Activated naive CD8-positive, alpha-beta T cell treated with anti-CD3 and anti-CD28 coated beads for 36 hours (primary cell): ENCODE results near the gene PNLIPRP1. TPM values are rescaled to one million over a fixed set of nuclear protein-coding genes. Genes with fewer than 3 reads are reported as not detected.

Experiments used
- DNase-seq: peaks from one replicate; pipeline ENCODE4 v3.0.0; 2021
- H3K27ac Mint-ChIP-seq: one replicate; pipeline ENCODE4 v1.8.0; 2022; ENCODE audit warnings: mild to moderate bottlenecking, moderate library complexity, mixed read lengths
- H3K27me3 Mint-ChIP-seq: one replicate; pipeline ENCODE4 v1.8.0; 2022; ENCODE audit warnings: mild to moderate bottlenecking, mixed read lengths
- H3K36me3 Mint-ChIP-seq: one replicate; pipeline ENCODE4 v1.8.0; 2021; ENCODE audit warnings: mild to moderate bottlenecking, mixed read lengths
- H3K4me1 Mint-ChIP-seq: one replicate; pipeline ENCODE4 v1.8.0; 2021; ENCODE audit warnings: mixed read lengths
- H3K4me3 Mint-ChIP-seq: one replicate; pipeline ENCODE4 v1.8.0; 2022; ENCODE audit warnings: mild to moderate bottlenecking, moderate library complexity, mixed read lengths
- H3K9me3 Mint-ChIP-seq: one replicate; pipeline ENCODE4 v1.8.0; 2022; ENCODE audit warnings: mixed read lengths
- total RNA-seq, 2 experiments: library from RNA; stranded (reverse); gene quantifications; one replicate each; pipeline ENCODE4 v1.2.3, GENCODE V29; 2021

PNLIPRP1 gene
- total RNA-seq, 2 experiments from 2014 or later: not detected

DNA sequence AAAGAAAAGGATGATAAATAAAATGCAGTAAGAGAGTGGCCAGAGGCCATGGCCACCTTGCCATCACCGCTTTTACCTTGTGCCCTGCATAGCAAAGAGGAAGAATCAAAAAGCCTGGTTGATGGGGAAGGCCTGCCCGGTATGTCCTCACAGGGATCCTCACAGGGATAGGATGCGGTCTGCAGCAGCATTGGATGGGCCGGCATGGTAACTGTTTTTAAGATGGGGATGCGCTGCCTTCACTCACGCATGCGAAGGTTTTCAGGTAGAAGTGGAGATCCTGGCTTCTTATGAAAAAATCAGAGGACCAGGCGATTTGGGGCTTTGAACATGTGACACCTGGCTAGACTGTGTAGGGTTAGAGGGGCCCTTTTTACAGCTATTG, 42.4 kb downstream of the PNLIPRP1 start:
- Mint-ChIP-seq H3K27ac (no peak overlapping the region), H3K9me3 (no peaks in the 10 kb centered on the region), H3K36me3 (no peaks in the 10 kb centered on the region), H3K27me3 (peaks cover 35% of the 10 kb centered on the region), H3K4me3 (no peak overlapping the region), H3K4me1 (peaks cover 5% of the 10 kb centered on the region)
- no peak for DNase-seq

DNA sequence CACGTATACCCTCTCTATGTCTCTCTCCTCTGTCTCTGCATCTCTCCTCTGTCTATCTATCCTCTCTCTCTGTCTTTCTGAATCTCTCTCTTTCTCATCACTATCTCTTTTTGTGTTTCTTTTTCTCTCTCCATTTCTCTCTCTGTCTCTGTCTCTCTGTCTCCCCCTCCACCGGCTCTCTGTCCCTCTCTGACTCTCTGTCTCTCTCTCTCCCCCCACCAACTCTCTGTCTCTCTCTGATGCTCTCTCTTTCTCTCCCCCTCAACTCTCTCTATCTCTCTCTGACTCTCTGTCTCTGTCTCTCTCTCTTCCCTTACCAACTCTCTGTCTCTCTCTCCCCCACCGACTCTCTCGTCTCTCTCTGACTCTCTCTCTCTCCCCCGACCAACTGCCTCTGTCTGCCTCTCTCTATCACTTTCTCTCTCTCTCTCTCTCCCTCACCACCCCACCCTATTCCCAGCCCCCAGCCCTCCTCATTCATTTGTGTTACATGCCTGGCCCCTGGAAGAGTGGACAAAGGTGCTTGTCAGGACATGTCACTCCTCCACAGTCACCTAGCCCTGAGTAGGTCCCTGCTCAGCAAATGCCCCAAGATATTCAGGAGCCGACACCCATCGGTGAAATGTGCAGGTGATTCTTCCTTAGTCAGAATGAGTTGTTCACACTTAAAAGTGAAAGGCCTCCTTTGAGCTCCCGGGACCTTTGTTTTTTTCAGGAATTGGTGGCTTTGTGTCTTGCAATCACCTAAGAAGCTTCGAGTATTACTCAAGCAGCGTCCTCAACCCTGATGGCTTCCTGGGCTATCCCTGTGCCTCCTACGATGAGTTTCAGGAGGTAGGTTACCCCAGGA, 43.6 kb downstream of the PNLIPRP1 start:
- Mint-ChIP-seq H3K4me3 (no peak overlapping the region), H3K4me1 (peaks cover 6% of the 10 kb centered on the region), H3K27ac (no peak overlapping the region), H3K27me3 (peaks cover 33% of the 10 kb centered on the region), H3K9me3 (no peaks in the 10 kb centered on the region), H3K36me3 (no peaks in the 10 kb centered on the region)
- no peak for DNase-seq

DNA sequence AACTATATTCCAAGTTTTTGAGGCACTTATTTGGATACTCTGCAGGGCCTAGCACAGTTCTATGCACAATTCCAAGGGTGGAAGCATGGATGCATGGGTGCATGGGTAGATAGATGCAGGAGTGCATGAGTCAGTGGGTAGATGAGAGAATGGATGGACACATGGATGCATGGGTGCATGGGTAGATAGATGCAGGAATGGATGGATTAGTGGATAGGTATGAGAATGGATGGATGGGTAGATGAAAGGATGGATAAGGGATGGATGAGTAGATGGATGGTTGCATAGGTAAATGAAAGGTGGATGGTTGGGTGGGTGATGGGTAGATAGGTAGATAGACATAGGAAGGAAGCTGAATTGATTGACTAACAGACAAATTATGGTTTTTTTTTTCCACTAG, 45.6 kb downstream of the PNLIPRP1 start:
- Mint-ChIP-seq H3K36me3 (no peaks in the 10 kb centered on the region), H3K4me1 (peaks cover 6% of the 10 kb centered on the region), H3K9me3 (peaks cover 6% of the 10 kb centered on the region), H3K4me3 (no peak overlapping the region), H3K27ac (no peak overlapping the region), H3K27me3 (peaks cover 44% of the 10 kb centered on the region)
- DNase-seq: no peak

DNA sequence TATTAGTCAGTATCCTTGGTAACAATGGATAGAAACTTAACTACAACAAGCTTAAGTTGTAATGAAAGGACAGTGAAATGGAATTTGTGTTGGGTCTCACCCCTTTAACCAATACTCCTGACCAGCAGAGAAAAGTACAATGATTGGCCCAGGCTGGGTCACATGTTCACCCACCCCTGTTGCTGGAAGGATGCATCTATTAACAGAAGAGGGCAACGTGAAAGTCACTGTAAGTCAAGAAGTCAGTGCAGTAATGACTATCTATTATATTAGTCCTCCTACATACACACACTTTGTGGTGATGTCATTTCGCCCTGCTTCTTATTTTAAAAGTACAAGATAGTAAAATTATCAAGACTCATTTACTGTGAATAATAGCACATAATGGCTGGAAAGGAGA, 46.2 kb downstream of the PNLIPRP1 start:
- Mint-ChIP-seq H3K27ac (no peak overlapping the region), H3K4me3 (no peak overlapping the region), H3K4me1 (peaks cover 6% of the 10 kb centered on the region)

DNA sequence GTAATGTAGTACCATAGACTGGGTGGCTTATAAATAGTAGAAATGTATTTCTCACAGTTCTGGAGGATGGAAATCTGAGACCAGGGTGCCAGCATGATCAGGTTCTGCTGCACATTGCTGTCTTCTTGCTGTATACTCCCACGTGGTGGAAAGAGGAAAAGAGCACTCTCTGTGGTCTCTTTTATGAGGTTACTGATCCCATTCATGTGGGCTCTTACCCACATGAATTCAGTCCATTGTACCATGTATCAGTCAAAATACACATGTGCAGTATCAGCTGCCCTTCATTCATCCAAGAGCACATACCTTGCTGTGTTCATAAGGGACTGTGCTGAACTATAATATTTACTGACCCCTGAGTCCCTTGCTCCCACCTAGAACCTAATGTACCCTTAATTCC, 47.1 kb downstream of the PNLIPRP1 start:
- peaks cover 6% of the 10 kb centered on the region for H3K9me3 Mint-ChIP-seq
- peaks cover 53% of the 10 kb centered on the region for H3K27me3 Mint-ChIP-seq
- H3K4me1 Mint-ChIP-seq: peaks cover 6% of the 10 kb centered on the region
- no peak for DNase-seq
- no peak overlapping the region for H3K27ac Mint-ChIP-seq
- H3K36me3 Mint-ChIP-seq: no peaks in the 10 kb centered on the region
- H3K4me3 Mint-ChIP-seq: no peak overlapping the region

More for the DNA sequence above, 46.2 kb downstream of the PNLIPRP1 start:
- peaks cover 6% of the 10 kb centered on the region for H3K9me3 Mint-ChIP-seq
- peaks cover 49% of the 10 kb centered on the region for H3K27me3 Mint-ChIP-seq
- no peak for DNase-seq
- H3K36me3 Mint-ChIP-seq: no peaks in the 10 kb centered on the region

DNA sequence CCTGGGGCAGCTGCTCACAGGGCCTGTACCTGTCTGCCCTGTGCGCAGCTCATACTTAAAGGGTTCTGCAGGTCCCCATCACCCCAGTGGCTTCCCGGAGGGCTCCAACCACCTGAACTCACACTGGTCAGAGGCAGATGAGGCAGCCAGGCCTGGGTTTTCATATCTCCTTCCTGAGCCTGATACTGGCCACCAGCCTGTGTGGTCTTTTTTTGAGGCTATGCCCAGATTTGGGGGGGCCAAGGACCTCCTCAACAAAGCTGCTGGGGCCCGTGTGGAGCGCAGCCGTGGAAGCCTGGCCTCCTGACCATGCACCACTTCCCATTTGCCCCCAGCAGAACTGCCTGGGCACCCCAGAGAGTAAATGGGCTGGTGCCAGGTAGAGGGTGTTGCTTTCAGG, 55.7 kb downstream of the PNLIPRP1 start:
- Mint-ChIP-seq H3K4me1 (no peaks in the 10 kb centered on the region), H3K9me3 (peaks cover 7% of the 10 kb centered on the region), H3K36me3 (no peaks in the 10 kb centered on the region), H3K4me3 (no peak overlapping the region), H3K27me3 (peaks cover 22% of the 10 kb centered on the region), H3K27ac (no peak overlapping the region)
- DNase-seq: no peak

DNA sequence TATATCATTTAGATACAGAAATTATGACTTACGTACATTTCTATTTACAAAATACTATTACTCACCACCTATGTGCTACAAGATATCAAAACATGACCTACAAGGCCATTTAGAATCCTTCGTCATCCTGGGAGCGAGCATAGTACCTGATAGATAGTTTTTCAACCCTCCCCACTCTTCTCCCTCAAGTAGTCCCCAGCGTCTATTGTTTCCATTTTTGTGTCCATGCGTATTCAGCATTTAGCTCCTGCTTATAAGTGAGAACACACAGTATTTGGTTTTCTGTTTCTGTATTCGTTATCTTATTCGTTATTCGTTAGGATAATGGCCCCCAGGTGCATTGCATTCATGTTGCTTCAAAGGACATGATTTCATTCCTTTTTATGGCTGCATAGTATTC, 58.1 kb downstream of the PNLIPRP1 start:
- Mint-ChIP-seq H3K27ac (no peak overlapping the region), H3K27me3 (peaks cover 25% of the 10 kb centered on the region), H3K4me1 (no peaks in the 10 kb centered on the region), H3K36me3 (no peaks in the 10 kb centered on the region), H3K4me3 (no peak overlapping the region), H3K9me3 (peaks cover 8% of the 10 kb centered on the region)
- DNase-seq: no peak

DNA sequence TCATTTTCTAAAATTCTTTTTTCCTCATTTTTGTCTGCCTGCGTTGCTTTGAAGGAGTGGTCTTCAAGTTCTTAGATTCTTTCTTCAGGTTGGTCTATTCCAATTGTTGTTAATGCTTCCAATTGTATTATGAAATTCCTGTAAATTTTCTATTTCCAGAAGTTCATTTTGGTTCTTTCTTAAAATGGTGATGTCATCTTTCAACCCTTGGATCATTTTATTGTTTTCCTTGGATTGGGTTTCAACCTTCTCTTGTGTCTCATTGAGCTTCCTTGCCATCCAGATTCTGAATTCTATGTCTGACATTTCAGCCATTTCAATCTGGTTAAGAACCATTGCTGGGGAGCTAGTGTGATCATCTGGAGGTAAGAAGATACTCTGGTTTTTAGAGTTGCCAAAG, 63.1 kb downstream of the PNLIPRP1 start:
- no peak overlapping the region for H3K27ac Mint-ChIP-seq
- H3K9me3 Mint-ChIP-seq: peaks cover 7% of the 10 kb centered on the region
- DNase-seq: no peak
- no peaks in the 10 kb centered on the region for H3K4me1 Mint-ChIP-seq
- H3K27me3 Mint-ChIP-seq: peaks cover 36% of the 10 kb centered on the region
- no peaks in the 10 kb centered on the region for H3K36me3 Mint-ChIP-seq
- H3K4me3 Mint-ChIP-seq: no peak overlapping the region

DNA sequence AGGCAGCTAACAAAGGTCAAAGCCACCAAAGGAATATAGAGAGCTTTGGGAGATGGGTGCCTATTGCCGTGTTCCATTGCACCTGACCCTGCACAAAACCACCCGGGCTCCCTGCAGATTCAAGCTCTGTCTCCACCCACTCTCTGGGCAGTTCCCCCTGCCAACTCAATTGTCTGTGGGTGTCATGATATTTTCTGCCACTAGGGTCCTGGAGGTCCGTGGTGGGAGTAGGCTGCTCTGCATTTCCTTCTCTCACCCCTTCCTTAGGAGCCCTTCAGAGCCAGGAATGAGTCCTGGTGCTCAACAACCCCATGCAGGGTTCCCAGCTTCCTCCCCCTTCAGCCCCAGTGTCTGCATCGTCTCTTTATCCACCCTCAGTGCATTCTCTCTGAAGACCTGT, 64.1 kb downstream of the PNLIPRP1 start:
- Mint-ChIP-seq H3K27ac (no peak overlapping the region), H3K4me3 (no peak overlapping the region), H3K9me3 (peaks cover 1% of the 10 kb centered on the region), H3K4me1 (no peaks in the 10 kb centered on the region), H3K36me3 (no peaks in the 10 kb centered on the region), H3K27me3 (peaks cover 36% of the 10 kb centered on the region)
- no peak for DNase-seq

DNA sequence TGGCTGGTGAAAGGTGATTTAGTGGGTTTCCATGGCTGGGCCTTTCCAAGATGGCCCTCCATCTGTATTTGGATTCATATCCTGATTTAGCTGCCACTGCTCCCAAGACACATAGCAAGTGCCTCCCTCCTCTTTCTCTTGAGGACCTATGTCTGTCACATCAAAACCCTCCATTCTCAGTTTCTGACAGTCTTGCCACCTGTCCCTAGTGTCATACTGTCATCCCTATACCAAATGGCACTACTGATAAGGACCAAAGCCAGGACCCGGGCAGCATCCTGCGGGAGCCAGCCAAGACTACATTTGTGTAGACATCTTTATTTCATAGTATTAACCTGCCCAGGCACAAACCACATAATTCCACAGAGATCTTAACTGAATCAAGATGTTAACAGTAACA, 64.8 kb downstream of the PNLIPRP1 start:
- H3K9me3 Mint-ChIP-seq: peaks cover 1% of the 10 kb centered on the region
- H3K36me3 Mint-ChIP-seq: no peaks in the 10 kb centered on the region
- DNase-seq: no peak
- H3K27ac Mint-ChIP-seq: no peak overlapping the region
- H3K27me3 Mint-ChIP-seq: peaks cover 39% of the 10 kb centered on the region
- no peaks in the 10 kb centered on the region for H3K4me1 Mint-ChIP-seq
- no peak overlapping the region for H3K4me3 Mint-ChIP-seq

DNA sequence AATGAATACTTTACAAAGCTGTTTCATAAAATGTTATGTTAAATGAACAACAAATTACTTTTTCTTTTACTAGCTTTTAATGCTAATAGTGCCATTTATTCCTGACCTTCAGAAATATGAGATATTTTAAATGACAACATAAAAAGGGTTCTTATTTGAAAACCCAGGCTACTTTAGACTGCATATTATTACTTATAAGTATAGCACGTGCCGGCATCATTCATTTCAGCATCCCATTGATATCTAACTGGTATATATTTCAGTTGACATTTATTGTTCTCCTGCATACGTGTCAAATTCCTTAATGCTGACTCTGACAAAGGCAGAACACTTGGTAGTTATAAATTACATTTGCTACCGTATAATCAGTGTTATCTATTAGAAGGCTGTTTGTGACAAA, 65.3 kb downstream of the PNLIPRP1 start:
- H3K27me3 Mint-ChIP-seq: peaks cover 42% of the 10 kb centered on the region
- peaks cover 1% of the 10 kb centered on the region for H3K9me3 Mint-ChIP-seq
- no peak overlapping the region for H3K27ac Mint-ChIP-seq
- H3K4me1 Mint-ChIP-seq: no peaks in the 10 kb centered on the region
- no peaks in the 10 kb centered on the region for H3K36me3 Mint-ChIP-seq
- no peak for DNase-seq
- no peak overlapping the region for H3K4me3 Mint-ChIP-seq

DNA sequence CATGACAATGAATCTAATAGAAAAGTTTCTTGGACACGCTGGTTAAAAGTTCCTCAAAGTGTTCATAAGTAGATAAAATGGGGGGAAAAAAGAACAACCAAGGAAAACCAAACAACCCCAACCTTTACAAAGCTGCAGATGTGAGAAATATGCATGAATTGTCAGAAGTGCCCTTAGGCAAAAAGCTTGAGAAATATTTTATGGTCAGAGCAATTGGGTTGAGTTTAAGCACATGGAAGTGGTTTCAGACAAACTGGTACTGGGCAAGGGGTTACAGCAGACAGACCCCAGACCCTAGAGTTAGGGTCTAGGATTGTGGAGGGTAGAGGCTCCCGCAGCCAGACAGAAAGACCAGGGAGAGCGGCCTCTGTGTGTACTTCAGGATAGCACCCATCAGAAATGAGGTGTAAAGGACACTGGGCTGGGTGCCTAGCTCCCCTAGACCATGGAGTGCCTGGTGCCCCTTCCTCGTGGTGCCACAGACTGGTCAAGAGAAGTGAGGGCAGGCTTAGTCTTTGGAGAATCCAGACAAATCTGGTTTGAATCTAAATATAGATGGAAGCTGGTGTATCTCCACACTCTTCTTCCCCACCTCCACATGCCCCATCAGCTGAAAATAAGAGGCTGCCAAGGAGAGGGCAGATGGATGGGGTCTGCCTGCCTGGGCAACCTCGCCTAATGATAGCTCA, 67.2 kb downstream of the PNLIPRP1 start:
- H3K27me3 Mint-ChIP-seq: peaks cover 37% of the 10 kb centered on the region
- H3K36me3 Mint-ChIP-seq: no peaks in the 10 kb centered on the region
- no peaks in the 10 kb centered on the region for H3K4me1 Mint-ChIP-seq
- H3K27ac Mint-ChIP-seq: no peak overlapping the region
- DNase-seq: no peak
- H3K9me3 Mint-ChIP-seq: peaks cover 1% of the 10 kb centered on the region
- H3K4me3 Mint-ChIP-seq: no peak overlapping the region

Other genes with a start within 250 kb of the PNLIPRP1 start
- not detected for gene PNLIPRP3, start 163.1 kb upstream of the PNLIPRP1 start, total RNA-seq
- not detected for gene PNLIP, start 45.0 kb upstream of the PNLIPRP1 start, total RNA-seq
- gene PNLIPRP2, start 30.0 kb downstream of the PNLIPRP1 start, total RNA-seq: not detected
- under 1 TPM; 0.06 to 0.08 TPM for gene HSPA12A, start 151.6 kb downstream of the PNLIPRP1 start, total RNA-seq